Measurements from ENCODE around the gene CDPF1. TPM values are rescaled to one million over a fixed set of nuclear protein-coding genes. Genes with fewer than 3 reads are reported as not detected.

Gene CDPF1
- total RNA-seq, 2 experiments from 2014 or later = 1.6 to 2.6 TPM

- no peaks in the 10 kb centered on the region for H3K9me3 Mint-ChIP-seq
- intact Hi-C loops (cut with DNase I, micrococcal nuclease) = no loop called here
- no peaks in the 10 kb centered on the region for H3K27me3 Mint-ChIP-seq
- ATAC-seq (ENCODE audit: poor library complexity) (no peak), DNase-seq (no peak)
- H3K4me3 Mint-ChIP-seq = no peak overlapping the region
- Histone ChIP-seq H3K4me3 (ENCODE audit: low read length) (no peak overlapping the region), H3K4me1 (ENCODE audit: insufficient read depth, low read length) (no peaks in the 10 kb centered on the region), H3K9me3 (ENCODE audit: control insufficient read depth in 1 of 2, insufficient read depth in 1 of 2, low read length in 2 of 2) (no peaks in the 10 kb centered on the region), H3K27ac (ENCODE audit: low read depth in 1 of 2, low read length in 2 of 2) (no peak overlapping the region), H3K27me3 (ENCODE audit: control insufficient read depth in 1 of 2, insufficient read depth in 2 of 2, low read length in 2 of 2) (no peaks in the 10 kb centered on the region), H3K36me3 (ENCODE audit: insufficient read depth, low read length) (peaks cover 10% of the 10 kb centered on the region)
- CTCF ChIA-PET = no interaction called here
- POLR2A ChIA-PET = no interaction called here
- H3K27ac Mint-ChIP-seq = no peak overlapping the region
- TF ChIP-seq CTCF (IDR thresholded peaks at IDR 0.05) = no peak
- no peaks in the 10 kb centered on the region for H3K4me1 Mint-ChIP-seq (ENCODE audit: low read depth)
- H3K36me3 Mint-ChIP-seq (ENCODE audit: low read depth) = peaks cover 19% of the 10 kb centered on the region
These were observed 24.5 kb downstream of the CDPF1 start for GRCh38 chr22:46225631-46226030.

- Histone ChIP-seq H3K36me3 (ENCODE audit: insufficient read depth, low read length) (peaks cover 15% of the 10 kb centered on the region), H3K27me3 (ENCODE audit: control insufficient read depth in 1 of 2, insufficient read depth in 2 of 2, low read length in 2 of 2) (no peaks in the 10 kb centered on the region), H3K27ac (ENCODE audit: low read depth in 1 of 2, low read length in 2 of 2) (no peak overlapping the region), H3K4me3 (ENCODE audit: low read length) (no peak overlapping the region), H3K4me1 (ENCODE audit: insufficient read depth, low read length) (peaks cover under 1% of the 10 kb centered on the region), H3K9me3 (ENCODE audit: control insufficient read depth in 1 of 2, insufficient read depth in 1 of 2, low read length in 2 of 2) (no peaks in the 10 kb centered on the region)
- peaks cover 24% of the 10 kb centered on the region for H3K36me3 Mint-ChIP-seq (ENCODE audit: low read depth)
- no peaks in the 10 kb centered on the region for H3K27me3 Mint-ChIP-seq
- no peaks in the 10 kb centered on the region for H3K9me3 Mint-ChIP-seq
- ChIA-PET POLR2A (no interaction called here), CTCF (no interaction called here)
- intact Hi-C loops (cut with DNase I, micrococcal nuclease) = no loop called here
- ATAC-seq (ENCODE audit: poor library complexity) (no peak), DNase-seq (no peak)
- H3K4me1 Mint-ChIP-seq (ENCODE audit: low read depth) = no peaks in the 10 kb centered on the region
- H3K27ac Mint-ChIP-seq = no peak overlapping the region
- no peak overlapping the region for H3K4me3 Mint-ChIP-seq
- TF ChIP-seq CTCF (IDR thresholded peaks at IDR 0.05) = no peak
These were observed 25.2 kb downstream of the CDPF1 start for GRCh38 chr22:46224898-46225290.

- Mint-ChIP-seq H3K27me3 (no peaks in the 10 kb centered on the region), H3K4me1 (ENCODE audit: low read depth) (peaks cover 4% of the 10 kb centered on the region), H3K36me3 (ENCODE audit: low read depth) (peaks cover 29% of the 10 kb centered on the region), H3K27ac (no peak overlapping the region), H3K9me3 (no peaks in the 10 kb centered on the region), H3K4me3 (no peak overlapping the region)
- DNase-seq = no peak
- Histone ChIP-seq H3K4me3 (ENCODE audit: low read length) (no peak overlapping the region), H3K4me1 (ENCODE audit: insufficient read depth, low read length) (peaks cover 7% of the 10 kb centered on the region), H3K27ac (ENCODE audit: low read depth in 1 of 2, low read length in 2 of 2) (no peak overlapping the region), H3K36me3 (ENCODE audit: insufficient read depth, low read length) (peaks cover 21% of the 10 kb centered on the region), H3K27me3 (ENCODE audit: control insufficient read depth in 1 of 2, insufficient read depth in 2 of 2, low read length in 2 of 2) (no peaks in the 10 kb centered on the region), H3K9me3 (ENCODE audit: control insufficient read depth in 1 of 2, insufficient read depth in 1 of 2, low read length in 2 of 2) (no peaks in the 10 kb centered on the region)
- no peak for TF ChIP-seq CTCF (IDR thresholded peaks at IDR 0.05)
- intact Hi-C loops (cut with DNase I, micrococcal nuclease) = no loop called here
- POLR2A ChIA-PET = no interaction called here
- no peak for ATAC-seq (ENCODE audit: poor library complexity)
- CTCF ChIA-PET = no interaction called here
These were observed 25.8 kb downstream of the CDPF1 start for GRCh38 chr22:46224044-46224897.
